Measurements from ENCODE around the gene UMPS. TPM values are rescaled to one million over a fixed set of nuclear protein-coding genes. Genes with fewer than 3 reads are reported as not detected.

UMPS gene
- total and polyA plus RNA-seq, 9 of the 15 experiments (the other 6 are each of a cell fraction or from before 2014, with no cell fraction given) = 28.9 to 91.0 (median 45.9) TPM

GRCh38 chr3:124761250-124761796 lies 31.1 kb downstream of the UMPS start (continued):
- no peak for TF ChIP-seq ZBTB34 (CRISPR knock-in tag; IDR thresholded peaks at IDR 0.05)
- peak; percentile 4 for TF ChIP-seq CTCFL (IDR thresholded peaks at IDR 0.05; ENCODE audit: borderline replicate concordance, insufficient read depth, low read depth, low read length, poor library complexity, severe bottlenecking)
- no peak for TF ChIP-seq PHTF2 (CRISPR knock-in tag; IDR thresholded peaks at IDR 0.05)
- no peak for TF ChIP-seq CGGBP1 (CRISPR knock-in tag; IDR thresholded peaks at IDR 0.05)
- TF ChIP-seq FOXA3 (CRISPR knock-in tag; conservative IDR thresholded peaks at IDR 0.05 in 1 of 2, IDR thresholded peaks at IDR 0.05 in 1 of 2) = no peak
- peak; percentile 81 to 89 for TF ChIP-seq RAD21 (CRISPR knock-in tag; conservative IDR thresholded peaks at IDR 0.05 in 1 of 2, IDR thresholded peaks at IDR 0.05 in 1 of 2)
- TF ChIP-seq AFF4 (CRISPR knock-in tag; IDR thresholded peaks at IDR 0.05) = no peak
- no peak for TF ChIP-seq E4F1 (CRISPR knock-in tag; IDR thresholded peaks at IDR 0.05; ENCODE audit: borderline replicate concordance)
- TF ChIP-seq CBFB (CRISPR knock-in tag; IDR thresholded peaks at IDR 0.05) = no peak
- TF ChIP-seq CBFA2T3 (IDR thresholded peaks at IDR 0.05) = no peak
- TF ChIP-seq ZNF24 (IDR thresholded peaks at IDR 0.05) = no peak
- no peak for TF ChIP-seq ZSCAN32 (CRISPR knock-in tag; IDR thresholded peaks at IDR 0.05)
- peak; percentile 84; the same call in 1 of the 2 replicates for TF ChIP-seq STAG1 (CRISPR knock-in tag; IDR thresholded peaks at IDR 0.05; ENCODE audit: borderline replicate concordance)
- no peak for TF ChIP-seq ATF1 (CRISPR knock-in tag; IDR thresholded peaks at IDR 0.05)
- peak; percentile 59; the same call in 1 of the 2 replicates for TF ChIP-seq ATF1 (tag; IDR thresholded peaks at IDR 0.05)
- no peak for TF ChIP-seq CBX2 (IDR thresholded peaks at IDR 0.05; ENCODE audit: insufficient read depth, low read length, poor library complexity, severe bottlenecking)
- TF ChIP-seq SREBF1 (IDR thresholded peaks at IDR 0.05; ENCODE audit: borderline replicate concordance, low read depth, low read length) = no peak
- TF ChIP-seq HEY1 (CRISPR knock-in tag; IDR thresholded peaks at IDR 0.05; ENCODE audit: borderline replicate concordance) = no peak
